Mucosa of descending colon (tissue), 3 donors: Measurements from ENCODE around the gene PHF14. TPM values are rescaled to one million over a fixed set of nuclear protein-coding genes. Genes with fewer than 3 reads are reported as not detected.

Source experiments
- ATAC-seq: fragments of 200-7000 bp; cut with Tn5 transposase; one replicate; pipeline ENCODE4 v1.9.1; 2020; ENCODE audit warnings: mild to moderate bottlenecking, moderate library complexity
- DNase-seq, 3 donors: peaks; one replicate each; pipeline ENCODE4 v3.0.0-alpha.2; 2020
- H3K36me3 ChIP-seq: fragments of 200-600 bp; one replicate; pipeline ENCODE4 v1.8.0; 2021; ENCODE audit warnings: low read depth, mild to moderate bottlenecking
- H3K4me1 ChIP-seq: fragments of 200-600 bp; one replicate; pipeline ENCODE4 v1.8.0; 2021; ENCODE audit warnings: low read depth, mild to moderate bottlenecking
- H3K4me3 ChIP-seq: fragments of 200-600 bp; one replicate; pipeline ENCODE4 v1.8.0; 2021; ENCODE audit warnings: mild to moderate bottlenecking
- H3K9me3 ChIP-seq: fragments of 200-600 bp; one replicate; pipeline ENCODE4 v1.8.0; 2021; ENCODE audit warnings: mild to moderate bottlenecking
- CTCF ChIP-seq: fragments of 200-600 bp; IDR thresholded peaks from one replicate; pipeline ENCODE4 v1.8.0; 2022; ENCODE audit warnings: antibody characterized with exemption, mild to moderate bottlenecking
- intact Hi-C, 2 donors: fragments of 100-400 bp; cut with DNase I in 1 of 2; cut with micrococcal nuclease in 1 of 2; formaldehyde crosslinking; loops; one replicate each; pipeline versions ENCODE4 v1.11.0 to v1.11.1; 2022; cut with DNase I, micrococcal nuclease
- total RNA-seq, 3 donors: library from RNA; stranded (reverse); fragmentation: NEBNext Ultra II Directional in 2 of 3; extraction: Animal tissue kit (Norgen Biotek cat#: 25700) in 2 of 3; gene quantifications; one replicate each; pipeline versions ENCODE4 v1.2.1 to v1.2.4, GENCODE V29; 2021 to 2023
- donor health status: DM: no; HTN: no; CAD: no; lungs with moderate emphysema.
- donor health status: DM: no; HTN: no; CAD: no.
- donor health status: DM: no; HTN: yes; CAD: no.

PHF14 gene
- total RNA-seq, 3 donors from 2014 or later: 30.8 to 31.9 (median 31.7) TPM

DNA sequence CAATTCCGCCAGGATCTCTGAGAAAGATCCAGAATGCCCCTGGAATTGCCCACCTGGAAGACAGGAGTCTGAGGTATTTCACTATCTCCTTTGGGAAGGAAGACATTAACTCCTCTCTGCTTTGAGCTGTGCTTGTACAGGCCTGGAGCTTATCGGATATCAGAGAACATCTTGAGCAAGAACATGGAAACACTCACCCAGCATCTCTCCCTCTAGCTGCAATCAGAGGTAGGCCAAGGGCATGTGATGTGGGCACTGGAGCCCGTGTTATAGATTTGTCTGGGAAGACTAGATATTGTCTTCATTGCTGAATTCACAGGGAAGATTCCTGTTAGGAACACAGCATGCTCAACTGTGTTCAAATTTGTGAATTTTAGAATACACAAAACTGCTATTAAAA, 233.9 kb downstream of the PHF14 start:
- intact Hi-C loops: no loop called here
- no peak for TF ChIP-seq CTCF
- Histone ChIP-seq H3K9me3 (no peaks in the 10 kb centered on the region), H3K4me3 (no peak overlapping the region), H3K36me3 (no peaks in the 10 kb centered on the region), H3K4me1 (no peaks in the 10 kb centered on the region)
- no peak for ATAC-seq
- no peak for DNase-seq

GRCh38 chr7:11208883-11209465, 235.3 kb downstream of the PHF14 start:
- intact Hi-C loops: no loop called here
- DNase-seq: no peak
- no peak for TF ChIP-seq CTCF
- H3K36me3 ChIP-seq: no peaks in the 10 kb centered on the region
- H3K4me3 ChIP-seq: no peak overlapping the region
- H3K4me1 ChIP-seq: no peaks in the 10 kb centered on the region
- no peak for ATAC-seq
- H3K9me3 ChIP-seq: no peaks in the 10 kb centered on the region

GRCh38 chr7:11210374-11210773, 236.7 kb downstream of the PHF14 start:
- Histone ChIP-seq H3K9me3 (no peaks in the 10 kb centered on the region), H3K36me3 (no peaks in the 10 kb centered on the region), H3K4me1 (no peaks in the 10 kb centered on the region), H3K4me3 (no peak overlapping the region)
- ATAC-seq (no peak), DNase-seq (no peak)
- intact Hi-C loops: no loop called here
- TF ChIP-seq CTCF: no peak

GRCh38 chr7:11212080-11212711, 238.5 kb downstream of the PHF14 start:
- Histone ChIP-seq H3K9me3 (no peaks in the 10 kb centered on the region), H3K4me3 (no peak overlapping the region), H3K4me1 (no peaks in the 10 kb centered on the region), H3K36me3 (no peaks in the 10 kb centered on the region)
- TF ChIP-seq CTCF: peak; percentile 55
- peak; percentile 70 for ATAC-seq
- peak in 1 of 3 donors; percentile 66 for DNase-seq
- intact Hi-C loops: no loop called here

DNA sequence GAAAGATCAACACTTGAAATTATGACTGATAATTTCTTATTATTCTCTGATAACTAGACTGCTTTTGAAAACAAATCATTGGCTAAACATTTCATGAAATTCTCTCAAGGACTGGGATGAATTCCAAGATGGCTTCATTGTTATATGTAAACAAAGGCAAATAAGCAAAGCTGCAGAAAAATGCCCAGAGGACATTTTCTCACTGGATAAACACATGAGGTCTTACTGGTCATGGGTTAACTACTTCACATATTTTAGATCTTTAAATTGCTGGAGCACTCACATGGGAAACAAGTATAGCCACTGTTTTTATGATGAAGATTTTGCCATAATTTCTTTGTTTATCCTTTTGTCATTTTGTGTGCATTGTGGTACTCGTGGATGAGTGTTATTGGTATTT, 239.1 kb downstream of the PHF14 start:
- Histone ChIP-seq H3K4me3 (no peak overlapping the region), H3K9me3 (no peaks in the 10 kb centered on the region), H3K4me1 (no peaks in the 10 kb centered on the region), H3K36me3 (no peaks in the 10 kb centered on the region)
- ATAC-seq: no peak
- no peak for DNase-seq
- intact Hi-C loops: no loop called here
- no peak for TF ChIP-seq CTCF
